ENCODE measurements around the gene TFB1M.
"Not testable (repeated sequence)": the region's sequence is repeated elsewhere in the genome, so short reads cannot be mapped to it uniquely, and the experiment has no call there.

TFB1M gene

DNA sequence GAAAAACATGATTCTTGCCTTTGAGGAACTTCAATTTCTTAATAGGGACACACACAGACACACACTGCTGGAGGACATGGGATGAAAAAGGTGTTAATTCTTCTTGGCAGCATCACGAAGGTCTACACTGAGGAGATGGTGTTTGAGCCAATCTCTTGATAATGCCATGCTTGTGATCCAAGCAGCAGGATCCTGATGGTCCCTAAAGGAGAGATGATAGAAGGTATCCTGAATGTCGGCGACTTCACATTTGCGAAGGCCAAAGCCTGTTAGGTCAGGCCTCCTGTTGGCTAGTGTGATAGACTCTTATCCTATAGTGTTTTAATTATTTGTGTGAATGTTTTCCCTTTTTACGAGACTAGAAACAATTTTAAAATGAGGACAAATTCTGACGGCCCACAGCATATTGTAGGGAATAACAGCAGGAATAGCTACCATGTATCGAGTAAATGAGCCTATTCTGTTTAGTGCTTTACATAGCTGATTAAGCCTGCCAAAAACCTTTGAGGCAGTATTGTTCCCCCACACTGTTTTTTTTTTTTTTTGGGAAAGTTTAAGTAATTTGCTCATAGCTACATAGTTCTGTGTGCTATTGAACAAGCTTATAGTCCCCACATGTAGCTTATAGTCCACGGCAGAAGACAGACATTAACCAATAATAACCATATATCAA lies 15.3 kb upstream of the TFB1M start:
- DNase-seq (ENCODE audit: low spot score): no peak

DNA sequence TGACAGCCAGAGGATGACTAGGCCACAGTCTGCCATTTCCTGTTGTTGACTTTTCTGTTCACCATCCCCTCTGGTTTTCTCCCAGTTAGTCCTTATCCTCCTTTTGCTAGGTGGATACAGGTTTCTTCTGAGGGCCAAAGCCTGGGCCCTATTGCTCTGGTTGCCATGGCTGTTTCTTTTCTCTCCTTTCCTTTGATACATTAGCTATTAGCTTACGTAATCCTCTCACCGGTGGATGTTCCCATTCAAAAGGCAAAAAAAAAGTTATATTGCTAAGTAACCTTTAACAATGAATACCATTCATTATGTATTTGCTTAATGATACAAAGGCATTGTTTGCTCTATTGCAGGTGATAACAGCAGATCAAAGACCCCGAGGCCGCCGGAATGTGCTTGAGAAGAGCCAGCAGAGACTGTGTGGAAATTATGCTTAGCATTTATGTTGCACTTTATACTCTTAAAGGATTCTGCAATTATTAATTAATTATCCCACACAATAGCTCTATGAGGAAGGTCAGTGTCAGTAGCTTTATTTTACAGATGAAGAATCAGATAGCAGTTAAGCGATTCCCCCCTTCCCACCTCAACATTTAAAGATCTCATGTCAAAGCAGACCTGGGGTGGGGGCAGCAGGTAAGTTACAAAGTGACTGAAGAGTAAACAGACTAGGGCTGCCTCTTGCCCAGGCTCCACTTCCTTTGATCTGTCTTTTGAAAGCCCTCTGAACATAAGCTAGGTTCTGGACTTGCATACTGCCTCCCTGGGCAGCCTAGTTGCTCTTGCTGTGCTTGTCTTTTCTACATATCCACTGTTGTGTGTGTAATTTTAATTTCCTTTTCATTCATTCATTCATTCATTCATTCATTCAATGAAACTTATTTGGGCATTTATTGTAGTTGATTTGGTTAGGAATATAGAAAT lies 14.5 kb upstream of the TFB1M start:
- DNase-seq (ENCODE audit: low spot score): no peak

DNA sequence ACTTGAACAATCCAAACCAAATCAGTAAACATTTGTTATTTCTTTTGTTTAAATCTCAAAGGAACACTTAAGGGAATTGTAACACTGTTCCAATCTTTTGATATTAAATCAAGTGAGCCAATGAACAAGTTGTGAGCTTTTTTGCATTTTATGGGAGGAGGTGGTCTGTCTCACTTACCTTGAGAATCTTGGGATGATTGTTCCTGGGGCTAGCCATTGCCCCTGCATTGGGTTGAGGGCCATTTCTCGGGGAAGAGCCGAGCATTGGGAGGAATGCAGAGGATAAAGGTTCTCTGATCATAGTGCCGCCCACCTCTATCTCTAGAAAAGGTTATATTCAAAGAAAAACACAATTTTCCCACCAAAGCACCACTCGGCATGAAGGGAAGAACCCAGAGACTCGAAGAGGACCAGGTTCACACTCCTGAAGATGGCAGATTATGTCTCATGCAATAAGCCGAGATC lies 13.8 kb upstream of the TFB1M start:
- DNase-seq (ENCODE audit: low spot score): no peak

DNA sequence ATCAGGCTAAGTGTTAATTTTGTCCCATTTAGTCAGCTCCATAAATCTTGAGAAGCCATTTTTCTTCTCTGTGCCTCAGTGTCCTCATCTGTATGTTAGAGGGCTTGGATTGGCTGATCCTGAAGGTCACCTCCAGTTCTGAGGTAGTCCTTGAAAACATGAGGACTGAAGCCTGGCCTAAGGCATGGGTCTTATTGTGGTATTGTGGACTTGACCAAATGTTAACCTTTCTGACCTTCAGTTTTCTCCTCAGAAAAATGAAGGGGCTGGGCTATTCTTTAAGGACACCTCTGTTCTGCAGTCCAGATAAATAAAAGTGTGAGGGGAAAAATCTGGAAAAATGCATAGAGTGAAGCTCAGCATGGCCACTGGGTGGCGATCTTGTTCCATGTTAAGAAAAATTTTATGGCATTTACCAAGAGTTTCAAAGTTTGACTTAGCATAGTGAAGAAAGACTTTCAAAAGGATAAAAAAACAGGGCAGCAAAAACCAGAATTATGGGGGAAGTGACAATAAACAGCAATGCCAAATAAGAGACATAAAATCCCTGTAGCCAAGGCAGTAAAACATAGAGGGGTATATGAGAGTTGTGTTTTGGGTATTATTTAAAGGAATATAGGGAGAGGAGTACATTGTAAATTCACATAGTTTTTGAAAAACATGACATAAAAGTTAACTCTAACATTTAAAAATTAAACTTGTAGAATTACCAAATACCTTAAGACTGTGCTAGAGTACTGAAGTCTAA lies 13.2 kb upstream of the TFB1M start:
- peak; percentile 35 for DNase-seq (ENCODE audit: low spot score)

DNA sequence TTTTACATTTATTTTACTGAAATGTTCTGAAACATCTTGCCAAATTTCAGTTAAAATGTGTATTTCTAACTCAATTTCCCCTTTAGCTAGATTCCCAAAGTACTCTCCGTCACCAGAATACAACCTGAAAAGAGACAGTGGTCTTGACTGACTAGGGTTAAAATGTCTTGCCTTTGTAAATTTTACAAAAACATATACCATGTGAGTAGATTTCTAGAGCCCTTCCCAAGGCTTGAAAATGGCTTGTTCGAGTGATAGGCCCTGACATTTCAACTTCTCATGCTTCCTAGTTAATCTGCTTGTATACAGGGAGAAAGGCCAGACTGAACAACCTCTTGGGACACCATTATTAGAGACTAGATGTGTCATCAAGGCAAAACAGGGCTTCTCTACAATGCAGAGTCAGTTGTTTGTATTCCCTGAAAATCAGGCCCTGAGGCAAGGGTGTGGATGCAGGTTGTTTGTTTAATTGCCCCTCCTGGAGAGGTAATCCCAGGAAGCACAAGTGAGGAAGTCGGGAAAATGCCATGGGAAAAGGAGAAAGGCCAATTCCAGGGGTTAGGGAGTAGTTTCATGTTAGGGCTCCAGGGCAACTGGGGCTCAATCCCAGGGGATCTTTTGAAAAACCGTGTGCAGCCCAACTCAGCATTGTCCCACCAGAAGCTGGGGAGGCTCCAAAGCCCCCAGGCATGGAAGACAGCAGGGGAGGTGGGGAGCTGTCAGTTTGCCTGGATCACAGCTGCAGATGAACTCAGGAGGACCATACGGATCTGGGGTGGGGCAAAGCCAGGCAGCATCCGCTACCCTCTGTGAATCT lies 11.6 kb upstream of the TFB1M start:
- no peak for DNase-seq (ENCODE audit: low spot score)

DNA sequence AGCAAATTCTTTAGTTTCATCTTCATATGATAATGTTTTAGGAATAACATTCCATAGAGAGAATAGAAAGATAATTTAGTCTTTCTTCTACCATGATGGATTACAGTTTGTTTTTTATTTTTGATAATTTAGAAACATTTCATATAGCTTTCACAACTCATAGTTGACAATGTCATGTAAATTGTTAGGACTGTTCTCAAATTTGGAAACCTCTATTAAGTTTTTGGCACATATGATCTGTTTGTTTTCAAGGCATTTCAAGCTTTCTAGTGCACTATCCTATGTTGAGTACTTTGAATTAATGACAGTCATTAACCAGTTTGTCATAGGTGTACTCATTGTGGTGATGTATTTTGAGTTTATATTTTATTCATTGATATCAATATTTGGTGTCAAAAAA lies 10.7 kb upstream of the TFB1M start:
- no peak for DNase-seq (ENCODE audit: low spot score)

DNA sequence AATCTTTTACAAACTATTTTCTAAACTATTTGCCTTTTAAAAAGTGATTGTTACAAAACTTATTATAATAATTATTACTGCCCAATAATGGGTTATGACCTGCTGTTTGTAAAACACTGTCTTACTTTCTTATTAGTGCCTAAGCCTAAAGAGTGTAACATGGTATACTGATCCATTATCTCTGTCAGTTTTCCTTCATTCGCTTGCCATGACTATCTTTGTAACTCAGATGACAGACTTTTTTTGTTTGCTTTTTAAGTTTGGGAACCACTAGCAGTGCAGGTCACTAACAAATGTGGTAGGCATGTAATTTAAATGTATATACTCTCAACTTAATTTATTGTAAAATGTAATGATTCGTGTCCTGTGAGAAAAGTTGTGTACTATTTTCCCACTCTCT lies 9.9 kb upstream of the TFB1M start:
- DNase-seq (ENCODE audit: low spot score): no peak

DNA sequence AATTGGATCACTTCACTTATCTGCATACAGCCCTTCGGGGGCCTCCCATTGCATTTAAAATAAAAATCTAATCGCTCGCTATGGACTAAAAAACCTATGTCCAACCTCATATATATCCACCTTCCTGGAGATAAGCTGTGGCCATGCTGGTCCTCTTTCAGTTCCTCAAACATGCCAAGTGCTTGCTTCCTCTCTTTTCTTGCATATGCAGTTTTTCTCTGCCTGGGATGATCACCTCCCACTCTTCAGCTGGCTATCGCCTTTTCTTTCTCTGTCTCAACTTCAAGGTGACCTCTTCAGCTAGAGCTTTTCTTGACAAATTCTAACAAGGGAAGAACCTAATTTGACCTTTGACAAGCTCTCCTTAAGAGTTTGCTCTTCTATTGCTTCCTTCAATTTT lies 5.6 kb upstream of the TFB1M start:
- no peak for DNase-seq (ENCODE audit: low spot score)

DNA sequence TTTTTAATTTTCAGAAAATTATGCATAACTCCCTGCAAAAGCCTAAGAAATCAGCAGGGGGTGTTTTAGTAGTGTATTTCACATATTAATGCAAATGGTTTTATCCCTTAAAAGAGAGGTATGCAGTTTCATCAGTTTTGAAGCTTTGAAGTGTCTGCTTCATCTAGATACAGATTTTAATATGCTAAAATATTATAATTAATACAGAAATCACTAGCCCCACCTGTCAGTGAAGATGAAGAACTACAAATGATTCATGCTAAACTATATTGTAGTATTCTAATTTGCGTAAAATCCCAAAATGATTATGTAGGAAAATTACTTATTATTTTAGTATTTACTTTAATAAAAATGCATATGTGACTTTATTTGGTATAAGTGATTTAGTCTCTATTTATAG lies 2.9 kb upstream of the TFB1M start:
- no peak for DNase-seq (ENCODE audit: low spot score)

DNA sequence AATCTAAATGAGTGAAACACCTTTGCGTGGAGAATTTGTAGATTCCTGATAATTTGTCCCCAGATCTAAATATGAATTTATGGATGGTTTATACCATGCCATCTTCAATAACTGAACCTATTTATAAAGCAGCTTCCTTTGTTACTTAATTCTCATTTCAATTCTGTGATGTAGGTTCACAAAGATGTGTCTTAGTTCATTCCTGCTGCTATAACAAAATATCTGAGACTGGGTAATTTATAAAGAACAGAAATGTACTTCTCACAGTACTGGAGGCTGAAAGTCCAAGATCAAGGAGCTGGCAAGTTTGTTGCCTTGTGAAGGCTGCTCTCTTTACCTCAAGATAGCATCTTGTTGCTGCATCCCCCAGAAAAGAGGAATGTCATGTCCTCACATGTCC lies 2.1 kb upstream of the TFB1M start:
- no peak for DNase-seq (ENCODE audit: low spot score)

DNA sequence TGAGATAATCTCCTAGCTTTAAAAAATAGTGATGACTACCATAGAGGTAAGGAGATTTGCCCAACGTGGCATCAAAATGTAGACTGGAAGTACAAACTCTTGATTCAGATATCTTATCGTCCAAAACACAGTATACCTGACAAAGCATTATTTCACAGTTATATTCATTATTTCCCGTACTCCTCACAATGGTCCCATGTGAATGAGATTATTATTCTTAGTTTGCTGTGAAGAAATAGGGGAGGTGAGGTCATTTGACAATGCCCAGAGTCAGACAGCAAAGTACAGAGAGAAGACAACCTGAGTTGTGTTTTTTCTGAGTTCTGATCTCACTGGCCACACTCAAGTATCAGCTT lies 1.2 kb upstream of the TFB1M start:
- no peak for DNase-seq (ENCODE audit: low spot score)

DNA sequence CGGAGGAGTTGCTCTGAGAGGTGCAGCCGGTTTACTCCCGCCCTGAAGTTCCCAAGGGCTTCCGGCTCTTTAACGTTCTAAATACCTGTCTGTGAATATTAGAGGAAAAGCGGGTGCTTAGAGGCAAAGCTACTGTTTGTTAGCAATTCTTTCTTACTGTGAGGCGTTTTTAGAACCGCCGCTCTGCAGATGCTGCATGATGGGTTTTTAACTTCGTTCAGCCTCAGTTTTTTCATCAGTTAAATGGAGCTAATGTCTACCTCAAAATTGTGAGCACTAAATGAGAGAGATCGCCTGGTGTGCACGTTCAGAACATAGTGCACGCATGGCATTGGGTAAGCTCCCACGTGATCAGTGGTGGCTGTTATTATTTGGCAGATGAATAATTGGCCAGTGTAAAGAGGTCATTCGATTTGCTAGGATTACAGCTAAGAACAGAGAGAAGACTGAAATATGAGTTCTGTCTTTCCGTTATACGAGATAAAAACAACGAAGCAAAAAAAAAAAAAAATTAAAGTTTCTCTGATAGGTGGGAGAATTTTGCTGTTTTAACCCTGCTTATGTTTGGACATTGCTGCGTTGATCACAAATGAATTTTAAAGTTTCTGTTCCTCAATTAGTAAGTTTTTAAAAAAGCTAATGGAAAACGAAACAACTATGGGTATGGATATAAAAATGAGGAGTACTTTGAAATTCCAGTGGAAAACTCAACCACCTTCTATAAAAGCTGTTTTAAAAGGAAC lies 660 bp upstream of the TFB1M start:
- DNase-seq (ENCODE audit: low spot score): peak; percentile 68

DNA sequence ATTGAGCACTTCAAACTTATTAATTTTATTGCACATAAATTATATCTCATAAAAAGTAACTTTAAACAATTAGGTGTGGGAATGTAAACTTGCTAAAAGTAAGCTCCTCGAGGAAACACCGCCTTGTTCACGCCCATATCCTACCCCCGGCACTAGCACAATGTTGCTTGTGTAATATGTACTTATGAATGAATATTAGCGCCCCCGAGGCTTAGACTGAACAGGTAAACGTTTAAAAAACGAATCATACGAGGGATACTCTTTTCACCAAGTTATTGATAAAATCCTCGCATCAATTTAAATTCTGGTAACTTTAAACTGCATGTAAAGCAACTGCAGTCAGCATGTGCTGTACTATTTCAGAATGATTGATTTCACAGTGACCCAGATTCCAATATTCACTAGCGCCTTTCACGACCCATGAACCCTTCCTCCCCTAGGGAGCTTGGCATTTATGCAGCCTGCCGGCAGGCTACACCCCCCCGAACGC lies 637 bp downstream of the TFB1M start:
- DNase-seq (ENCODE audit: low spot score): no peak

DNA sequence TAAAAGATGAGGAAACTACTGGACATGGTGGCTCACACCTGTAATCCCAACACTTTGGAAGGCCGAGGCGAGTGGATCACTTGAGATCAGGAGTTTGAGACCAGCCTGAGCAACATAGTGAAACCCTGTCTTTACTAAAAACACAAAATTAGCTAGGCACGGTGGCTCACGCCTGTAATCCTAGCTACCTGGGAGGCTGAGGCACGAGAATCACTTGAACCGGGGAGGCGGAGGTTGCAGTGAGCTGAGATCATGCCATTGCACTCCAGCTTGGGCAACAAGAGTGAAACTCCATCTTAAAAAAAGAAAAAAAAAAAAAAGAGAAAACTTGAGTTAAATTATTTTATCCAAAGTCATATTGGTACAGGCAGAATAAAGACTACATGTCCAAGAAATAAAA lies 1.3 kb downstream of the TFB1M start:
- not testable (repeated sequence) for DNase-seq (ENCODE audit: low spot score)

DNA sequence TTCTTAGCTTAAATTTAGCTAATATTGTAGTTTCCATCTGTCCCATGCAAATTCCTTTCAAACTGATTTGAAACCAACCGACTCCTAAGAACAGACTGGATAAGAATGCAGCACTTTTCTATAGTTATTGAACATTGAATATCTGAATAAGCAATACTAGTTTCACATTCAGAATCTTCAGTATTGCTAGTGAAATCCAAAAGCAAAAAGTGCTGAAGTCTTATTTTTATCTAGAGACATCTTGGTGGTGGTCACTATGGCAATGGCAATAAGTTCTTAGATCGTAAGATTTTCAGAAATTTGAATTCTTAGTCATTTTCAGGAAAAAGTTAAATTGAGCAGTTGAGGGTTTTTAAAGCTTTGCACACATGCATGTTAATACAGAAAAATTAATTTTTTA lies 2.7 kb downstream of the TFB1M start:
- DNase-seq (ENCODE audit: low spot score): no peak

DNA sequence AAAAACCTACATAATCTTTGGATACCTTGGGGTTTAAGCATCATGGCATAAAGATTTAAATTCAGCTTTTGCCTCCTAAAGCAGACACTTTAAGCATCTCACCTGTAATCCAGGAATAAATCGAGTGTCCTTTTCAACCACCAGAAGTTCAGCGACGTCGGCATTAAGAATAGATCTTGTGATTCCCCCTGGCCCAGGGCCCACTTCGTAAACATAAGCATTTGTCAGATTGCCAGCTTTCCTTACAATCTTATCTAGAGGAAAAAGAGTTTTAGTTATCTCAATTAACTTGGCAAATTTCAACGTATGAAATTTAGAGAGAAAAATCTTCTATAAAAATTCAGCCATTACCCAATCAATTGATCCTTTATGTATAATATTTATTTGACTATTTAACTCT lies 3.2 kb downstream of the TFB1M start:
- DNase-seq (ENCODE audit: low spot score): no peak

DNA sequence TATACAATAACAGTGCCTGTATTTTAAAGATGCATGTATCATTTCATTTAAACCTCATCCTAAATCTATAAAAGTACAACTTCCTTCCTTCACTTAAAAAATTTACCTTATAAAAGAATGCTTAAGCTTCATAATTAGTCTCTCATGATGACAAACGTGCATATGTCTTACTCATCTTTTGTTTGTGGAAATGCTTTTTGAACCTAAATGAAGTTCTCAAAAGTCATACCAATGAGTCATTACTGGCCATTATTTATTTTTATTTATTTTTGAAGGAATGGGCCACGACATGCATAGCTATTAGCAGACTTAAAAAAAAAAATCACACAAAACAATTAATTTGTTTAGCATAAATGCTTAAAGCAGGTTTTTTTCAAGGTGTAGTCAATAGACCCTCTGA lies 3.7 kb downstream of the TFB1M start:
- no peak for DNase-seq (ENCODE audit: low spot score)

DNA sequence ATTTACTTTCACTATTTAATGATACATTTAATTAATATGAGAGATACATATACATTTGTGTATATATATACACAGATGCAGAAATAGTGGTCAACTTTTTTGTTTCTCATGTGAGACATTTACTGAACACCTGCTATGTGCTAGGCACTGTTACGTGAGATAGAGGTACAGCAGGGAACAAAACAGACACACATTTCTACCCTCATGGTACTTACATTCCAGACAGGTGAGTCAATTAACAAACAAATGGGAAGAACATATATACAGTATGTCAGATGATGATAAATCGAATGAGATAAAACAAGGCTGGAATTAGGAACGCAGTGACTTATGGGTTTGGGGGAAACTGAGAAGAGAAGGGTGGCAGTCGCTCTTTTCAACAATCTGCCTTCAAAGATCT lies 5.1 kb downstream of the TFB1M start:
- no peak for DNase-seq (ENCODE audit: low spot score)

DNA sequence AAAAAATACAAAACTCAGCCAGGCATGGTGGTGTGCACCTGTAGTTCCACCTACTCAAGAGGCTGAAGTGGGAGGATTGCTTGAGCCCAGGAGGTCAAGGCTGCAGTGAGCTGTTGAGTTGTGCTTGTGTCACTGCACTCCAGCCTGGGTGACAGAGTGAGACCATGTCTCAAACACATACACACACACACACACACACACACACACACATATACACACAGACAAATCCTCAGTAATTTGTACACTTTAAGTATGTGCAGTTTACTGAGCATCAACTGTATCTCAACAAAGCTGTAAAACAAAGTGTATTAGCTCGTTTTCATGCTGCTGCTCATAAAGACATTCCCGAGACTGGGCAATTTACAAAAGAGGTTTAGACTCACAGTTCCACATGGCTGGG lies 7.3 kb downstream of the TFB1M start:
- DNase-seq (ENCODE audit: low spot score): no peak

DNA sequence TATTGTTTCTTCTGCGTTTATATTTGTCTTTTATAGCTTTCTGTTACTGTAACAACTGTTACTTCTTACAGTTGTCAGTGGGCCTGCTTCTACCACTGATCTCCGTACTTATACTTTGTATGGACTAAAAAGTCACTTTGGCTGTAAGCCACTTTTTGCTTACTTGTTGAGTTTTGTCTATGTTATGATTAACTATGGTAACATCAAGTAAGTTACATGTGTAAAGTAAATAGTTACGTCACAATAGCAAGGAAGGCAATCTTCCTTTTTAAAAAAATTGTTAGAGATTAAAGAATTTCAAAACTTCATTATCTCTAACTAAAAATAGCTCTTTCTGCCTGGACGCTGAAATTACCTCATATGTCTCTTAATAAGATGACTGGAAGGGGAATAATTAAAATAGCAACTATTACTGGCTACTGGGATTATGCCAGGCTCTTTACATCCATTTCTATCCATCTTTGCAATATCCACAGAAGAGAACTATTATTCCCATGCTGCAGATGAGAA lies 10.9 kb downstream of the TFB1M start:
- no peak for DNase-seq (ENCODE audit: low spot score)

DNA sequence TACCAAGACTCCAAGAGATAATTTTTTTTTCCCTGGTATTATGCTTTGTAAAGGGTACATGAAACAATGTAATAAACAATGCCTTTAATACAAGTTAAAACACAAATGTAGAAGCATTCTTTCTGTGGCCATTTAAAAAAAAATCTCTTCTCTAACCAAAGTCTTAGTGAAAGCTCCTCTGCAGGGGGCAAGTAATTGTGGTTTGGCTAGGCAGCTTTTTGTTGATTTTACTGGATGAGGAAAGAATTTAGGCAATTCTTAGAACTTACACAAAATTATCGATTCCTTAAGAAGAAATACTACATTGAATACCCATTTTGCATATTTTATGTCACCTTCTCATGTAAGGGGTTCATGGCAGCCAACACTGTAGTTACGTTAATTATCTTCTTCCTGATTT lies 12.4 kb downstream of the TFB1M start:
- no peak for DNase-seq (ENCODE audit: low spot score)
